SK-N-SH (cell line): ENCODE data around the gene GXYLT2. TPM values are rescaled to one million over a fixed set of nuclear protein-coding genes. Genes with fewer than 3 reads are reported as not detected.

Source experiments
- CTCF ChIA-PET: fragments of 300-600, 350-600 bp; formaldehyde crosslinking; extraction: SDS; loops from one replicate; lab custom pipeline; 2021; lab: Yijun Ruan, JAX
- POLR2A ChIA-PET: fragments of 350-600 bp; sonication (Branson Sonifier 250); formaldehyde crosslinking; extraction: SDS; loops from one replicate; lab custom pipeline; 2020; ENCODE audit warnings: antibody characterized with exemption, inconsistent platforms; lab: Yijun Ruan, JAX
- DNase-seq: peaks from one replicate; pipeline ENCODE4 v3.0.0; 2012
- H2AFZ ChIP-seq: fragments of 200-600 bp; sonication (generic); 2 replicates; pipeline ENCODE4 v1.8.1; 2016; ENCODE audit warnings: antibody characterized with exemption, mild to moderate bottlenecking, low read depth
- H3F3A ChIP-seq: fragments of 200-600 bp; sonication (generic); replicated peaks from 2 replicates; pipeline ENCODE3; 2016; ENCODE audit warnings: antibody characterized with exemption, mild to moderate bottlenecking; ENCODE audit not compliant: insufficient read depth
- H3K27ac ChIP-seq, 2 experiments: fragments of 200-500 bp in 1 of 2; fragments of 200-600 bp in 1 of 2; sonication (Bioruptor generic) in 1 of 2; sonication (generic), shearing (Covaris generic) in 1 of 2; 2 replicates each; pipeline versions ENCODE4 v1.5.1 to v1.6.1; 2014 to 2016; ENCODE audit warnings: low read depth in 2 of 2, inconsistent platforms in 1 of 2, low read length in 1 of 2, mild to moderate bottlenecking in 1 of 2, mixed read lengths in 1 of 2
- H3K27me3 ChIP-seq: fragments of 200-600 bp; sonication (generic), shearing (Covaris generic); 2 replicates; pipeline ENCODE4 v1.6.1; 2016; ENCODE audit warnings: mixed run types; ENCODE audit not compliant: insufficient read depth
- H3K36me3 ChIP-seq, 2 experiments: fragments of 200-500 bp in 1 of 2; fragments of 200-600 bp in 1 of 2; sonication (Bioruptor generic) in 1 of 2; sonication (generic) in 1 of 2; replicated peaks in 1 of 2; 2 replicates each; pipeline versions ENCODE3 to v1.5.1; 2014 to 2016; ENCODE audit warnings: low read length in 1 of 2, mild to moderate bottlenecking in 1 of 2; ENCODE audit not compliant: insufficient read depth in 2 of 2, control insufficient read depth in 1 of 2
- H3K4me1 ChIP-seq, 2 experiments: fragments of 200-500 bp in 1 of 2; fragments of 200-600 bp in 1 of 2; sonication (Bioruptor generic) in 1 of 2; sonication (generic), shearing (Covaris generic) in 1 of 2; 2 replicates each; pipeline versions ENCODE4 v1.5.1 to v1.6.1; 2014 to 2016; ENCODE audit warnings: low read depth in 1 of 2, low read length in 1 of 2, mixed run types in 1 of 2; ENCODE audit not compliant: insufficient read depth in 2 of 2, control insufficient read depth in 1 of 2
- H3K4me2 ChIP-seq: fragments of 200-600 bp; sonication (generic), shearing (Covaris generic); 2 replicates; pipeline ENCODE4 v1.6.1; 2017; ENCODE audit warnings: mixed run types
- H3K4me3 ChIP-seq, 2 experiments: fragments of 200-500 bp in 1 of 2; fragments of 200-600 bp in 1 of 2; sonication (Bioruptor generic) in 1 of 2; sonication (generic), shearing (Covaris generic) in 1 of 2; 2 replicates each; pipeline versions ENCODE4 v1.5.1 to v1.8.1; 2014 to 2016; ENCODE audit warnings: low read depth in 2 of 2, inconsistent platforms in 1 of 2, low read length in 1 of 2, mild to moderate bottlenecking in 1 of 2, mixed read lengths in 1 of 2, moderate library complexity in 1 of 2
- H3K79me2 ChIP-seq: fragments of 200-600 bp; sonication (generic); 2 replicates; pipeline ENCODE4 v1.8.1; 2017; ENCODE audit warnings: mild to moderate bottlenecking; ENCODE audit not compliant: insufficient read depth
- H3K9ac ChIP-seq: fragments of 200-600 bp; sonication (generic); 2 replicates; pipeline ENCODE4 v1.6.1; 2017; ENCODE audit warnings: mixed run types
- H3K9me2 ChIP-seq: fragments of 200-600 bp; sonication (generic); 2 replicates; pipeline ENCODE4 v1.6.1; 2017; ENCODE audit warnings: mixed run types
- H3K9me3 ChIP-seq: fragments of 200-600 bp; sonication (generic); 2 replicates; pipeline ENCODE4 v1.6.1; 2017; ENCODE audit warnings: mixed run types, mild to moderate bottlenecking, moderate library complexity
- H4K20me1 ChIP-seq: fragments of 200-600 bp; sonication (generic); 2 replicates; pipeline ENCODE4 v1.6.1; 2017; ENCODE audit warnings: mild to moderate bottlenecking, mixed run types; ENCODE audit not compliant: insufficient read depth
- CHD2 ChIP-seq: fragments of 150-350 bp; IDR thresholded peaks from 2 replicates; pipeline ENCODE4 v1.6.1; 2018; ENCODE audit warnings: low read length; ENCODE audit not compliant: partially characterized antibody
- ELF1 ChIP-seq: IDR thresholded peaks from 2 replicates; pipeline ENCODE4 v1.4.0; 2012
- EZH2phosphoT487 ChIP-seq: fragments of 200-600 bp; sonication (generic); IDR thresholded peaks from 2 replicates; pipeline ENCODE4 v1.6.1; 2017; ENCODE audit warnings: low read depth, mixed run types, mild to moderate bottlenecking, antibody characterized with exemption, moderate library complexity, borderline replicate concordance
- FOXM1 ChIP-seq: IDR thresholded peaks from 2 replicates; pipeline ENCODE4 v1.4.0; 2012; ENCODE audit warnings: low read depth, mild to moderate bottlenecking
- GABPA ChIP-seq: IDR thresholded peaks from 2 replicates; pipeline ENCODE4 v1.4.0; 2012; ENCODE audit warnings: low read depth, mild to moderate bottlenecking
- GATA2 ChIP-seq: sonication (generic); formaldehyde crosslinking; IDR thresholded peaks from 2 replicates; pipeline ENCODE4 v1.5.0; 2020; ENCODE audit warnings: mild to moderate bottlenecking, missing genetic modification reagents
- IRF3 ChIP-seq: fragments of 150-350 bp; IDR thresholded peaks from 2 replicates; pipeline ENCODE4 v1.6.1; 2016; ENCODE audit warnings: mild to moderate bottlenecking, low read depth, low read length
- MEF2A ChIP-seq: IDR thresholded peaks from 2 replicates; pipeline ENCODE4 v1.4.0; 2012; ENCODE audit warnings: low read depth, borderline replicate concordance
- NRF1 ChIP-seq: IDR thresholded peaks from 2 replicates; pipeline ENCODE4 v1.6.1; 2012; ENCODE audit warnings: low read depth, mild to moderate bottlenecking, low read length
- RAD21 ChIP-seq: IDR thresholded peaks from 2 replicates; pipeline ENCODE4 v1.6.1; 2012; ENCODE audit warnings: mild to moderate bottlenecking, low read length
- RCOR1 ChIP-seq: fragments of 150-350 bp; IDR thresholded peaks from 2 replicates; pipeline ENCODE4 v1.6.1; 2017; ENCODE audit warnings: antibody characterized with exemption, low read length
- RXRA ChIP-seq: IDR thresholded peaks from 2 replicates; pipeline ENCODE4 v1.4.0; 2012; ENCODE audit warnings: low read depth, mild to moderate bottlenecking, borderline replicate concordance
- SMC3 ChIP-seq: IDR thresholded peaks from 2 replicates; pipeline ENCODE4 v1.6.1; 2012; ENCODE audit warnings: low read depth, low read length, improper control_type of control experiment
- TAF1 ChIP-seq: IDR thresholded peaks from 2 replicates; pipeline ENCODE4 v1.6.1; 2012; ENCODE audit warnings: low read depth, mild to moderate bottlenecking, low read length, moderate library complexity, borderline replicate concordance
- TCF12 ChIP-seq: IDR thresholded peaks from 2 replicates; pipeline ENCODE4 v1.4.0; 2012
- TEAD4 ChIP-seq: IDR thresholded peaks from 2 replicates; pipeline ENCODE4 v1.4.0; 2012; ENCODE audit warnings: mild to moderate bottlenecking, borderline replicate concordance; ENCODE audit not compliant: insufficient read depth
- USF1 ChIP-seq: IDR thresholded peaks from 2 replicates; pipeline ENCODE4 v1.4.0; 2012; ENCODE audit warnings: low read depth, borderline replicate concordance
- YY1 ChIP-seq: IDR thresholded peaks from 2 replicates; pipeline ENCODE4 v1.4.0; 2012; ENCODE audit warnings: low read depth, mild to moderate bottlenecking
- ZBTB33 ChIP-seq: IDR thresholded peaks from 2 replicates; pipeline ENCODE4 v1.4.0; 2012; ENCODE audit warnings: low read depth, borderline replicate concordance
- polyA plus RNA-seq, 3 experiments: library from polyadenylated mRNA; depleted of rRNA; stranded (reverse); fragments of >200 nt; gene quantifications; 2 replicates each; pipeline ENCODE4 v1.2.3, GENCODE V29; 2012
- TF ChIP-seq, protein P1 (sequence below): fragments of 150-350 bp; IDR thresholded peaks from 2 replicates; pipeline ENCODE4 v1.6.1; 2017; ENCODE audit warnings: antibody characterized with exemption, low read length, low read depth, borderline replicate concordance
- TF ChIP-seq, protein P2 (sequence below): IDR thresholded peaks from 2 replicates; pipeline ENCODE4 v1.4.0; 2012; ENCODE audit warnings: low read depth

Gene GXYLT2
- polyA plus RNA-seq, 1 of the 3 experiments (the other 2 are of a cell fraction) = 9.1 TPM

DNA sequence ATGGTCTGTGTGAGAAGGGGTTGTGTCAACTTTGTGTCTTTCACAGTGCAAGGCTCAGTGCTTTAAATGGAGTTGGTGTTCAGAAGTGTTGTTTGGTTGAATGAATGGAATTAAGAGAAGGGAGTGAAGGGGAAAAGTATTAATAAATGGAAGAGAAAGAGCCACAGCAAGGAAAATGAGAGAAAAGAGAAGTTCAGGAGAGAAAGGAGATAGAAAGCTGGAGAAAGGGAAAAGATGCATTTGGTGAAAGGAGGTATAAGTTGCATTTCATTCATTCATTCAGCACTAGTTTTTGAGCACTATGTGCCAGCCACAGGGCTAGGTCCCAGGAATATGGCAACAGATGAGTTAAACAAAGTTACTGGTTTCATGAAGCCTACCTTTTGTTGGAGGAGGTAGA lies 74.5 kb downstream of the GXYLT2 start:
- no peaks in the 10 kb centered on the region for H3K79me2 ChIP-seq
- TF ChIP-seq GATA2 (CRISPR knock-in tag) (no peak), TEAD4 (no peak), TAF1 (no peak), GABPA (no peak), RXRA (no peak), SMC3 (no peak), IRF3 (no peak), FOXM1 (no peak), EZH2phosphoT487 (no peak), YY1 (no peak), TCF12 (no peak)
- TF ChIP-seq, protein P1, sequence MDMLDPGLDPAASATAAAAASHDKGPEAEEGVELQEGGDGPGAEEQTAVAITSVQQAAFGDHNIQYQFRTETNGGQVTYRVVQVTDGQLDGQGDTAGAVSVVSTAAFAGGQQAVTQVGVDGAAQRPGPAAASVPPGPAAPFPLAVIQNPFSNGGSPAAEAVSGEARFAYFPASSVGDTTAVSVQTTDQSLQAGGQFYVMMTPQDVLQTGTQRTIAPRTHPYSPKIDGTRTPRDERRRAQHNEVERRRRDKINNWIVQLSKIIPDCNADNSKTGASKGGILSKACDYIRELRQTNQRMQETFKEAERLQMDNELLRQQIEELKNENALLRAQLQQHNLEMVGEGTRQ = no peak
- TF ChIP-seq, protein P2, sequence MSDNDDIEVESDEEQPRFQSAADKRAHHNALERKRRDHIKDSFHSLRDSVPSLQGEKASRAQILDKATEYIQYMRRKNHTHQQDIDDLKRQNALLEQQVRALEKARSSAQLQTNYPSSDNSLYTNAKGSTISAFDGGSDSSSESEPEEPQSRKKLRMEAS = no peak
- TF ChIP-seq, all 33 proteins: peak for 0
- Histone ChIP-seq H3K27me3 (no peaks in the 10 kb centered on the region), H3K9ac (no peak overlapping the region), H3K27ac (no peak overlapping the region), H3K9me3 (no peaks in the 10 kb centered on the region), H3K4me1 (peaks cover 0 to 4% of the 10 kb centered on the region in 2 experiments; a peak in 1 of 4 replicates), H3K4me2 (no peak overlapping the region), H2AFZ (no peak overlapping the region), H3K36me3 (peaks cover 0 to 7% of the 10 kb centered on the region in 2 experiments), H3K4me3 (no peak overlapping the region), H4K20me1 (no peaks in the 10 kb centered on the region), H3F3A (no peaks in the 10 kb centered on the region), H3K9me2 (no peaks in the 10 kb centered on the region)
- DNase-seq = no peak
- POLR2A ChIA-PET = no interaction called here
- CTCF ChIA-PET = interaction anchor here (1.5 kb wide), 1 partner anchor 24 kb away, joined by 4 read pairs; no protein-coding TSS in a partner anchor

GRCh38 chr3:72964633-72965032 lies 76.8 kb downstream of the GXYLT2 start:
- H3K27ac ChIP-seq = no peak overlapping the region
- no peak for TF ChIP-seq IRF3
- TF ChIP-seq GABPA = no peak
- TF ChIP-seq TEAD4 = no peak
- no peak for TF ChIP-seq TCF12
- TF ChIP-seq MEF2A = no peak
- TF ChIP-seq ELF1 = no peak
- no peak for TF ChIP-seq NRF1
- no peak for TF ChIP-seq RCOR1
- no peak for TF ChIP-seq RAD21
- no peak for TF ChIP-seq USF1
- no peak for TF ChIP-seq CHD2
- TF ChIP-seq GATA2 (CRISPR knock-in tag) = no peak
- TF ChIP-seq ZBTB33 = no peak
- no peak overlapping the region for H3K4me2 ChIP-seq
- H3K4me3 ChIP-seq = no peak overlapping the region
- H3K9me3 ChIP-seq = no peaks in the 10 kb centered on the region
- H3K27me3 ChIP-seq = no peaks in the 10 kb centered on the region
- DNase-seq = no peak
- H3K9me2 ChIP-seq = no peaks in the 10 kb centered on the region
- H2AFZ ChIP-seq = no peak overlapping the region
- CTCF ChIA-PET = interaction anchor here (0.6 kb wide), 1 partner anchor 114 kb away, joined by 3 read pairs; no protein-coding TSS in a partner anchor
- peaks cover 0 to 4% of the 10 kb centered on the region in 2 experiments; a peak in 1 of 4 replicates for H3K4me1 ChIP-seq
- peaks cover 6 to 12% of the 10 kb centered on the region in 2 experiments for H3K36me3 ChIP-seq
- POLR2A ChIA-PET = no interaction called here
- H3K79me2 ChIP-seq = no peaks in the 10 kb centered on the region
- H4K20me1 ChIP-seq = no peaks in the 10 kb centered on the region
- no peak overlapping the region for H3K9ac ChIP-seq
- no peaks in the 10 kb centered on the region for H3F3A ChIP-seq
